ENCODE results near the gene SNRK.

- TF ChIP-seq POLR2AphosphoS5 (IDR thresholded peaks at IDR 0.05; ENCODE audit: insufficient read depth, low read depth, low read length) (no peak), CTCF (IDR thresholded peaks at IDR 0.05; ENCODE audit: extremely low read depth in 1 of 2, insufficient read depth in 1 of 2, low read depth in 1 of 2, low read length in 2 of 2) (no peak), MYC (IDR thresholded peaks at IDR 0.05; ENCODE audit: low read depth, low read length) (no peak), POLR2A (IDR thresholded peaks at IDR 0.05; ENCODE audit: low read depth, low read length) (no peak), EZH2 (IDR thresholded peaks at IDR 0.05; ENCODE audit: borderline replicate concordance, low read depth, low read length, severe bottlenecking) (no peak), JUN (IDR thresholded peaks at IDR 0.05; ENCODE audit: borderline replicate concordance, insufficient read depth, insufficient read length, low read depth) (no peak), FOS (IDR thresholded peaks at IDR 0.05; ENCODE audit: borderline replicate concordance, insufficient read depth, low read length) (no peak), GATA2 (IDR thresholded peaks at IDR 0.05; ENCODE audit: insufficient read depth, insufficient read length, low read depth, low read length) (no peak)
- TF ChIP-seq, protein P1, sequence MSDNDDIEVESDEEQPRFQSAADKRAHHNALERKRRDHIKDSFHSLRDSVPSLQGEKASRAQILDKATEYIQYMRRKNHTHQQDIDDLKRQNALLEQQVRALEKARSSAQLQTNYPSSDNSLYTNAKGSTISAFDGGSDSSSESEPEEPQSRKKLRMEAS (IDR thresholded peaks at IDR 0.05; ENCODE audit: insufficient read depth, insufficient read length), result no peak
Measured at GRCh38 chr3:43288366-43288765, 2.0 kb downstream of the SNRK start.

Measured in endothelial cell of umbilical vein (primary cell).